22Rv1 (cell line): ENCODE measurements around the gene TOR1A.

ENCODE experiments used
- CTCF ChIP-seq: fragments of 450-650 bp; IDR thresholded peaks from 2 replicates; pipeline ENCODE4 v1.5.1; 2017; ENCODE audit warnings: mild to moderate bottlenecking
- ZFX ChIP-seq: fragments of 450-650 bp; IDR thresholded peaks from 2 replicates; pipeline ENCODE4 v1.6.1; 2017; ENCODE audit warnings: antibody characterized with exemption, borderline replicate concordance

- TF ChIP-seq CTCF (no peak), ZFX (no peak)
Observed at GRCh38 chr9:129857207-129857606, 33.3 kb upstream of the TOR1A start.
